Activated CD8-positive, alpha-beta memory T cell treated with anti-CD3 and anti-CD28 coated beads, Interleukin-2, amount 50 U/mL, for 1 hour (primary cell): ENCODE data around the gene PGPEP1.

Experiments
- DNase-seq: peaks from one replicate; pipeline ENCODE4 v3.0.0-alpha.2; 2020; ENCODE audit errors: extremely low read depth

PGPEP1 gene

GRCh38 chr19:18418029-18418482, 77.7 kb downstream of the PGPEP1 start:
- DNase-seq, result no peak

DNA sequence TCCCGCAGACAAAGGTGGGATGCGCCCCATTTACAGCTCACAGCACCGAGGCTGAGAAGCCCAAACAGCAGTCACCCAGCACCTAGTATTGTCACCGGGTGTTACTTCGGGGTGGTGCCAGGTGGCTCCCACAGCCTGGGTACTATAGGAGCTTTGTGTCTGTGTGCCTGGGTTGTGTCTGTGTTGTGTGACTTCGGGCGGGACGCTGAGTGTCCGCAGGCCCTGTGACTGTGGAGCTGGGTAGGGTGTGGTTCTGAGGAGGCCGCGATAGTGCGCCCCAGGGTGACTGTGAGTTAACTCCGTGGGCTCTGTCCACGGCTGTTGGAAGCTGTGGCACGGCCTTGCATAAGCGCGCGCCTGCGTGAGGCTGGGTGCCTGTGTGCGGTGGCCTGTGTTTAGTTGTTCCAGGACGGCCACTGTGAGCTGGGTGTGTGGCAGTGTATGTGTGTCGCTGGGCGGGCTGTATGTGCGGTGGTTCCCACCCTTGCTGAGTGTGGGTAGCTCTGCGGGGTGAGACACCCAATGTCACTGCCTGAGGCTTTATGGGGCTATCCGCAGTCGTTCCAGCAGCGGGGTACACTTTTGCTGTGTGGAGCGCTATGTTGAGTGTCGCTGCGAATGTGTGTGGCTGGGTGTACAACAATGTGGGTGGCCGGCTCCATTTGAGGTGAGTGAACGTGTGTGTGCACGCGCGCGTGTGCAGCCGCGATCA, 78.2 kb downstream of the PGPEP1 start:
- DNase-seq, result no peak

DNA sequence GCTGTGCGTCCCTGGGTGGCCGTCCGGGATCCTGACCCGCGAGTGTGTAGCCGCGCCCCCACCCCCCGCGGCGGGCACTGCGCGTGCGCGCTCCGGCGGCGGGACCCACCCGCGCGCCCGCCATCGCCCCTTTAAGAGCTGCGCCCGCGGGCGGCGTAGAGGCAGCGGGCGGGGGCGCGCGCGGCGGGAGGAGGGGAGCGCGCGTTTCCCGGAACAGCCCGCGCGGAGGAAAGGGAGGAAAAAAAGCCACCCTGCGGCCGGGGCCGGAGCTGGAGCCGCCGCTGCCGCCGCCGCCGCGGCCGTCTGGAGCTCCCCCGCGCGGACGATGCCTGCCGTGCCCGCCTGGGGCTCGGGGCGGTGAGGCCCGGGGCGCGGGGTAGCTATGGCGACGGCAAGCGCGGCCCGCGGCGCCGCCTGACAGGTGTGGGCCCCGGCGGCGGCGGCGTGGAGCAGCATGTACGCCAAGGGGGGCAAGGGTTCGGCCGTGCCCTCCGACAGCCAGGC, 78.8 kb downstream of the PGPEP1 start, which contains the start of gene SSBP4:
TSS of gene SSBP4 (plus strand) at position 204 of the 504 bp plus-strand sequence. CDS start at position 455, 251 bp downstream.
- DNase-seq, result no peak
